GM21723 (cell line): ENCODE data around the gene MYO7A.

ENCODE experiments used
- ATAC-seq: cut with Tn5 transposase; IDR thresholded peaks from one replicate; pipeline ENCODE4 v1.9.1; 2021; ENCODE audit warnings: mild to moderate bottlenecking, moderate library complexity; ENCODE audit not compliant: unreplicated experiment

MYO7A gene

DNA sequence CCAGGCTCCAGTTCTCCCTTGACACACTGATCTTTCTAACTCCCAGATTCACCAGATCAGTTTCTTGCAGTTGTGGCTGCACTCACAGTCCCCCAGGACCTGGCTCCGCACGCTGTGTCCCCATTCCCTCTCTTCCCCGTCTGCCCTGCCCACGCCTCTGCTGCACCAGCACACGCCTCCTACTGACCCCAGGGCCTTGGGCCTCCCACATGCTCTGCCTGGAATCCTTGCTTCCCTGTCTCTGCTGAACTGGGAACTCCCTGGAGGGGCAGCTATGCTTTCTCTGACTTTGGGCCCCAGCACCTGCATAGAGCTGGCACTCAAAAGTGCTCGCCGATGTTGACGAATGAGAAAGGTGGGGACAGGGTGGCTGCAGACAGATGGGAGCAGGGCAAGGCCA lies 68.9 kb downstream of the MYO7A start:
- no peak for ATAC-seq

DNA sequence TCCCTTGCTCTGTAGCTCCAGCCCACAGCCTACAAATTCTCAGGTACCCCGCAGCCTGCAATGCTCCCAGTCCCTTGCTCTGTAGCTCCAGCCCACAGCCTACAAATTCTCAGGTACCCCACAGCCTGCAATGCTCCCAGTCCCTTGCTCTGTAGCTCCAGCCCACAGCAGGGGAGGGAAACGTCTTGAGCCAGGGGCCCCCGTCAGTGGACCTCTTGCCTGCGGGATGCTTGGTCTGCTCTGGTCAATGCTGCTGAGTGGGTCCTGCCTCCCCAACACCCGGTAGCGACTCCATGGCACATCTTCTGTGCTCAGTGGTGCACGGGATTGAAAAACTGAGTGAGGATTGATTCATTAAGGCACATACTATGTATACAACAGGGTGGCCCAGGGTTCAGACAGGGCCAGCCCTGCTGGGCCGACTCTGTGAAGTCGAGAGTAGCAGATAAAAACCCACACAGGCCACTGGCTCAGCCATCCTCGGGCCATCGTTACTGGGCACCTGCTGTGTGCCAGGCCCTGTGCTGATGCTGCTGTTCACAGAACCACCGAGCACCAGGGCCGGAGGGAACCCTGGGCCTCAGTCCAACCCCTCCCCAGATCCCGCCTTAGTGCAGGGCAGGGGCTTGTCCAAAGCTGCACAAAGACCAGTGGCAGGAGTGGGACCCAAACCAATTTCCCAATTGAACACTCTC lies 69.7 kb downstream of the MYO7A start:
- ATAC-seq = no peak

DNA sequence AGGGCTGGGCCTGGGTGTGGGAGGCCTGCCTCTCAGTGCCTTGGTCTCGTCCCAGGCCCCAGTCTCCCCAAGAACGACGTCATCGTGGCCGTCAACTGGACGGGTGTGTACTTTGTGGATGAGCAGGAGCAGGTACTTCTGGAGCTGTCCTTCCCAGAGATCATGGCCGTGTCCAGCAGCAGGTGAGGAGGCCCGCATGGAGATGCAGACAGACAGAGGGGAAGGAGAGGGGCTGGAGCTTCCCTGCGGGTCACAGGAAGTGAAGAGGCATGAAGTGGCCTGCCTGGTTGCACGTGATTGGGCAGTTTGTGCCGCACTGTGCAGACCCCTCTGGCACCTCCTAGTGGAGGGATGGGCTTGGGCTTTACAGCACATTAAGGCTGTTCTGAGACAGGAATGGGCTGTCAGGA lies 70.4 kb downstream of the MYO7A start:
- no peak for ATAC-seq

DNA sequence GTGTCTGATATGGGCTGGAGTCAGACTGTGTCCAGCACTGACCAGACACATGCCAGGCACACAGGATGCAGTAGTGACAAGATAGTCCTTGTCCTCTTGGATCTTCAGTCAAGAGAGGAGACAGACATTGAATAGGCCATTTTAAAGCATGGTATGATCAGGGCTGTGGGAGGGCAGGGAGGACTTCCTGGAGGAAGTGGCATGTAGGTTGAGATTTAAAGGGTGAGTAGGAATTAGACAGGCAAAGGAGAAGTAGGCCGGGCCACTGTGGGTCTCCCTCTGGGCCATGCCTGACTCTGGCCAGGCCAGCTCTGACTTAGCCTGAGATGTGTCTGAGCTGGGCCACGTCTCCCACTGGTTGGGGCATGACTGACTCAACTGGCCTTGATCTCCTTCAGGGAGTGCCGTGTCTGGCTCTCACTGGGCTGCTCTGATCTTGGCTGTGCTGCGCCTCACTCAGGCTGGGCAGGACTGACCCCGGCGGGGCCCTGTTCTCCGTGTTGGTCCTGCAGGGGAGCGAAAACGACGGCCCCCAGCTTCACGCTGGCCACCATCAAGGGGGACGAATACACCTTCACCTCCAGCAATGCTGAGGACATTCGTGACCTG lies 71.2 kb downstream of the MYO7A start:
- no peak for ATAC-seq

DNA sequence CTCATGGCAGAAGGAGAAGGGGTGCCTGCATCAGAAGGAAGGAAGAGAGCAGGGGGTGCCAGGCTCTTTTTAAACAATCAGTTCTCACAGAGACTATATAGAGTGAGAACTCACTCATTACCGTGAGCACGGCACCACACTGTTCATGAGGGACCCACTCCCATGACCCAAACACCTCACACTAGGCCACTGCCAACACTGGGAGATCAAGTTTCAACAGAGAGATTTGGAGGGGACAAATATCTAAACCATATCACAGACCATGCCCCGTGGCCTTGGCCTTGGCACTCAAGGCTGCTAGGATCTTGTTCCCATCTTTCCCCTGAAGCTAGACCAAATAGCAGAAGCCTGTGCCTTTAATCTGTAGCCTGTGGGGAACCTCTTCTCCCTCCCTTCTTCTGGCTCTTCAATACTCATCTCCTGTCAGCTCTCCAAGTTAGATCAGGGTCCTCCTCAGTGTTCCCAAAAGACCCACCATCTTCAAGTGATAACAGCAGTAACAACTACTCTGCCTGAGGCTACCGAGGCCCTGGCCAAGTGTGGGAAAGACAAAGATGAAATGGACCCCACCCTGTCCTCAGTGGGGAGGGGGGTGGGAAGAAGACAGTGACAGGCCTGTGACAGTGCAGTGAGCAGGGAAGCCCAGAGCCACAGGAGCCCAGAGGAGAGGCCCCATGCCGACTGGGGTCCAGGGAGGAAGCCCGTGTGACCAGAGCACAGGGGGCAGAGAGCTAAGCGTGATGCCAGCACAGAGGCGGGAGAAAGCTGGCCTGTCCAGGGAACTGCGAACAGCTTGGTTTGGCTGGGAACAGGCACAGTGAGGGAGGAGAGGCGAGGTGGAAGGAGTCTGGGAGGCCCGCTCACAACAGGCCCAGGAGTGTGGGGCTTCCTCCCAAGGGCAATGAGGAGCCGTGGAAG lies 72.6 kb downstream of the MYO7A start:
- ATAC-seq = no peak

DNA sequence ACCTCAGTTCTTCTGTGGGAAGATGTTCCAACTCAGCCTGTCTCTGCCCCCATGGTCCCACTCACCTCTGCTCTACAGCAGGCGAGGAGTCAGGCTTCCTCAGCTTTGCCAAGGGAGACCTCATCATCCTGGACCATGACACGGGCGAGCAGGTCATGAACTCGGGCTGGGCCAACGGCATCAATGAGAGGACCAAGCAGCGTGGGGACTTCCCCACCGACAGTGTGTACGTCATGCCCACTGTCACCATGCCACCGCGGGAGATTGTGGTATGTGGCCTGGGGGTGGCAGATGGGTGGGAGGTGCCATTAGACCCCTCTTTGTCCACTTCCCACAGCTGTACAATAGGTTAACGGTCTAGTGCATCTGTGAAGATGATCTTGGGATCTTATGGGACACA lies 73.3 kb downstream of the MYO7A start:
- ATAC-seq = no peak

DNA sequence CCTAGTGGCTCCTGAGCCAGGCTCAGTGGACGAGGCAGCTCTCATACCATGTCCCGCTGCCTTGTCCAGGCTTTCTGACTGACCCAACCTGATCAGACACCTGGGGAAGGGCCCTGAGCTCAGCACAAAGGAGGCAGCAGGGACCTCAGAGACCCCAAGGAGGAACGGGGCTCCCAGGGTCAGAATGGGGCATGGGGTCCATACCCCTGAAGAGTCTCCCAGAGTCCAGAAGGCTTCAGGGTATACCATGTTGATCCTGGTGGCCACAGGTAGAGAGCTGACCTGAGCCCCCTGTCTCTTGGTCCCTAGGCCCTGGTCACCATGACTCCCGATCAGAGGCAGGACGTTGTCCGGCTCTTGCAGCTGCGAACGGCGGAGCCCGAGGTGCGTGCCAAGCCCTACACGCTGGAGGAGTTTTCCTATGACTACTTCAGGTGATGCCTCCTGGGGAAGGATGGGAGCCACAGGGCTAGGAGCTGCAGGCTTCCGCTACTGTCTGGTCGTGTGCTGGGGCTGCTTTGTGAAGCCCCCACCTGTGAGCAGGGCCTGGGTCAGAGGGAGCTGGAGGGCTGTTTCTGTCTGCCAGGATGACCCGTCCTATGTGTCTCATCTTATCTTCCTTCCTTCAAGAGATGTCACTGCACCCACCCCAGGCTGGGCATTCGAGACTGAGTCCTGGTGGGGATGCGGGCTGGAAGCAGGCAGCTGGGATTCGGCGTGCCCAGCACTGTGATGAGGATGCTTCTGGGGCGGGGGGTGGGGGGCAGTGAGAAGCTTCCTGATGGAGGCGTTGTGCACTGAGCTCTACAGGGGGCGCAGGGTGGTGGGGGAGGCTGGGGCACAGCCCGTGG lies 74.2 kb downstream of the MYO7A start:
- no peak for ATAC-seq

DNA sequence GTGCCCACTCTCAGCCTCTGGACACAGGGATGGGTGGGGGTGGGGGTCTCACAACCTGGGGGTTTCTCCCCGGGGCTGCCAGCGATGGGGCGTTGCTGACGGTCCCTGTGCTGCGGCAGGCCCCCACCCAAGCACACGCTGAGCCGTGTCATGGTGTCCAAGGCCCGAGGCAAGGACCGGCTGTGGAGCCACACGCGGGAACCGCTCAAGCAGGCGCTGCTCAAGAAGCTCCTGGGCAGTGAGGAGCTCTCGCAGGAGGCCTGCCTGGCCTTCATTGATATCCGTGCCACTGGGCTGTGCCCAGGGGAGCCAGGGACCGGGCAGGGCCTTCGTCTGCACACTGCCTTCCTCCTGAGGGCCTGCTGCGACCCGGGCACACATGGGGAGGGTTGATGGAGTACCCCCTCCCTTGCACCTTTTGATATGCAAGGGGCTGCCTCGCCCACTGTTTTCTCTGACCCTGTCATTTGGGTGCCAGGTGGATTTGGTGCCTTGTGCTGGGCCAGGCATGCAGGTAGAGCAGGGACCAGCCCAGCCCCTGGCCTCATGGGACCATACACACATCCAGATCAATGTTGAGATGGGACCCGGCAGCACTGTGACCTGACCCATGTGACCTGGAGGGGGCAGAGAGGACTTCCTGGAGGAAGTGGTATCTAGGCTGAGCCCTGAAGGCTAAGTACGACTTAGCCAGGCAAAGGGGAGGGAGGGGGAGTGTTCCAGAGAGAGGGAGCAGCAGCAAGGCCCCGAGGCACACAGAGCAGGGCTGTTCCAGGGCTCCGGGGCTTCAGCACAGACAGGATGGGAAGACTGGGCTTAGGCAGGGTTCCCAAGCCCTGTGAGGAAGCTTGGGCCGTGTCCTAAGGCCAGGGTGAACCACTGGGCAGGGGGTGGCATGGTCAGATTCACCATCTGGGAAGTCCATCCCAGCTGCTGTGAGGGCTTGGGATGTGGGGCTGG lies 75.2 kb downstream of the MYO7A start:
- ATAC-seq = no peak

DNA sequence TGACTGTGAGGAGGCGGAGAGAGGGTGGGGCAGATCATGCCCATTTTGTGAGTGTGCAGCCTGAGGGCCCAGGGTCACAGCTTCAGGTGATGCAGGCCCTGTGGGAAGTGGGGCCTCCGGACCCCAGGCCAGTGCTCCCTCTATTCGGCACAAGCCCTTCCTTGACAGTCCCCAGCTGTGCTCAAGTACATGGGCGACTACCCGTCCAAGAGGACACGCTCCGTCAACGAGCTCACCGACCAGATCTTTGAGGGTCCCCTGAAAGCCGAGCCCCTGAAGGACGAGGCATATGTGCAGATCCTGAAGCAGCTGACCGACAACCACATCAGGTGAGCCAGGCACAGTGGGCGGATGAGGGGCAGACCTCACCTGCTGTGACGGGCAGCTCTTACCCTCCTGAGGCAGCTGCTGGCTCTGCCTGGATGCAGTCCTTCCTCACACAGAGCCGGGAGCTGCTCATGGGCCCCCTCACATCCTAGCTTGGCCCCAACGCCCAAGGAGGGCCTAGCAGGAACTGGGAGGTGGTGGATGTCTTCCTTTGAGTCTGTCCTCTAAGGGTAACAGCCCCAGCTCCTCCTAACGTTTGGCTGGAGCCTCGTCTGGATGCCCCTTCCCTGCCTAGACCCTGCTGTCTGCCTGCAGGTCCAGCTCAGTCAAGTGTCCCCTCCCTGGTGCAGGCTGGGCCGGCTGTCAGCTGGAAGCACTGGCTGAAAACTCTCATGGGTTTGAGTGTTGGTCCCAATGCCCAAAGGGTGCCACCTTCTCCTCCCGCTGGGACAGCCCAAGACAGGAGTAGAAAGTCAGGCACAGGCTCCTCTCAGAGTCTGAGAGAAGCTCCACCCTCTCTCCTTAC lies 76.1 kb downstream of the MYO7A start:
- no peak for ATAC-seq

DNA sequence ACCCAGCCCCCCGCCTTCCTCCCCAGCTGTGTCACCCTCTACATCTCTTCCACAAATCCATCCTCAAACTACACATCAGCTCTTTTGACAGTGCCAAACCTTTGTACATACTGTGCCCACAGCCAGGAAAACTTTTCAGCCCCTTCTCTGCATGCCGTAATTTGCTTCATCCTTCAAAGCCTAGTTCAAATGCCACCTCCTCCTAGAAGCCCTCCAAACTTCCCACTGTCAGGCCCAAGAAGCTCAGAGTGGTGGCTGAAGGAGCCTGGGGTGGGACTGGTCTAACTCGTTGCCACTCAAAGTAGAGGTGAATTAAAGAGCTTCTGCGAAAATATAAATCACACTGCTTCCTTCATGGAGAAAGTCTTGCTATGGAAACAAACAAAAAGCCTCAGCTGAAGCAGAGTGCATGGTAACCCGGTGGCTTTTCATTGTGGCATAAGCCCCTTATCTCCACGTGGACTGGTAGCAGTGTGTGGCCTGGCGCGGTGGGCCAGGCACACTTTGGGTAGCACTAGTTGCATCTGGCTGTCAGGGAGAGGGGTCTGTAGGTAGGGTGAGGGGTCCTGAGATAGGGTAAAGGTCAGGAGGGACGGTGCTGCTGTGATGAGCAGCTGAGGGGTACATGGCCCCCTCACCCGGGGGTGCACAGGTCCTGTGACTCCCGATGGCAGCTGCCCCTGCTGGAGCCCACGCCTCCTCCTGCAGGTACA lies 76.9 kb downstream of the MYO7A start:
- ATAC-seq = no peak

DNA sequence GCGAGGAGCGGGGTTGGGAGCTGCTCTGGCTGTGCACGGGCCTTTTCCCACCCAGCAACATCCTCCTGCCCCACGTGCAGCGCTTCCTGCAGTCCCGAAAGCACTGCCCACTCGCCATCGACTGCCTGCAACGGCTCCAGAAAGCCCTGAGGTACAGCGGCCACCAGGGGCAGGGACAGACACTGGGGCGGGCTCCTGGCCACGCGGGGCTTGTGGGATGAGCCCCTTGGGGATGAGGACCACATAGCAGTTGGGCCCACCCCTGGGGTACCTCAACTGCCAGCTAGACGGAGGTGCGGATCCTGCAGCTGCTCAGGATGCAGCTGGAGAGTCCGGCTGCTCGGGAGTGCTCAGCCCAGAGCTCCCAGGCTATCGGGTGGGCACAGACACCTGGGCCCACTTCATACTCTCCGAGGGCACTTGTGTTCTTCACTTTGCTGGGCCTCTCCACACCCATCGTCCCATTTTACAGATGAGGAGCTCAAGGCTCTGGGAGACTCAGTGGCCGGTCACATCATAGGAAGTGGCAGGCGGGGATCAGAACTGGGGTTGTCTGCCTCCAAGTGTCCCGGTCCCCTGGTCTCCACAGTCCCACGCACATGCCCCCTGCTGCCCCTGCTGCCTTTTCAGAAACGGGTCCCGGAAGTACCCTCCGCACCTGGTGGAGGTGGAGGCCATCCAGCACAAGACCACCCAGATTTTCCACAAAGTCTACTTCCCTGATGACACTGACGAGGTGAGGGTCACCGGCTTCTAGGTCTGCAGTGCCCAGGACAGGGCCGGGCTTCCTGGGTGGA lies 77.6 kb downstream of the MYO7A start:
- ATAC-seq = no peak

DNA sequence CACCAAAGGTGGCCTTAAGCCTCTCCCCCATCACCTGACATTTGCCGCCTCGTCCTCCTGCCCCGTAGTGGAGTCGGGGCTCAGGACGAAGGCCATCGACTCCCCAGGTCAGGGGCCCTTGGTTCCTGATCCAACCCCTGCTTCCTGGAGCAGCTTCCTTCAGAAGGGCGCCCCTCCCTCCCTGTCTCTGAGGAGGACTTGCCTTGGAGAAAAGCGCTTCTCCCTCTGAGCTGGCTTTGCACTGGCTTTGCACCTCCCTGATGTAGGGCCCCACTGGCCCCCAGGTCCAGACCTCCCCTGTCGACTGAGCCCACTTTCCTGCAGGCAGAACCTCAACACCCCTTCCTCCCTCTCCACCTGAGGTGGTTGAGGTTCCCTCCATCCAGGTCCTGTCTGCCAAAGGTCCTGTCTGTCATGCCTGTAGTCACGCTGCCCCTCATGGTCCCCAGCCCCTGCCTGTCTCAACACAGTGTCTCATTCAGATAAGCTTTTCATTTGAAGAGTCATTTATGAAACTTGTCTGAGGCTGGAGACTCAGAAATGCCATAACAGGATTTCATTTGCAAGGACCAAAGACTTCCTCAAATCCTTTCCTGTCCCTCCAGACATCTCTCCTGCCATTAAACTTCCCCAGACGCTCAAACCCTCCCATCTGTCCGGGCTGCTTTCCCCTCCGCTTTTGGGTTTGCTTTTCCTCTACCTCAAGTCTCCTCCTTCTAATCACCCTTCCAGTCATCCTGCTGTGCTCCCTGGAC lies 78.4 kb downstream of the MYO7A start:
- ATAC-seq = no peak

DNA sequence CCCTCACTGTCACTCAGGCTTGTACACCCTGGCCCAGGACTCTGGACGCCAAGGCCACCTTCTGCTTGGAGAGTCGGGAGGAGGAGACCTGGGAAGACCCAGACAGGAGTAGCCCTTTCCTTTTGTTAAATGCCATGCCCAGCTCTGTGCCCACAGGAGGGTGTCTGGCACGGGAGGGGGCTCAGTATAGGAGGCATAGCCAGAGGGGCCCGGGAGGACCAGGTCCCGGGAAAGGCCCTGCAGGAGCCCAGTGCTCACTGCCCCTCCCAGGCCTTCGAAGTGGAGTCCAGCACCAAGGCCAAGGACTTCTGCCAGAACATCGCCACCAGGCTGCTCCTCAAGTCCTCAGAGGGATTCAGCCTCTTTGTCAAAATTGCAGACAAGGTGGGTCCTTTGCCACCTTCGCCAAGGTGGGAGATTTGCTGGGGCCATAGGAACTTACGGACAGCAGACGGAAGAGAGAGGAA lies 79.0 kb downstream of the MYO7A start:
- no peak for ATAC-seq

DNA sequence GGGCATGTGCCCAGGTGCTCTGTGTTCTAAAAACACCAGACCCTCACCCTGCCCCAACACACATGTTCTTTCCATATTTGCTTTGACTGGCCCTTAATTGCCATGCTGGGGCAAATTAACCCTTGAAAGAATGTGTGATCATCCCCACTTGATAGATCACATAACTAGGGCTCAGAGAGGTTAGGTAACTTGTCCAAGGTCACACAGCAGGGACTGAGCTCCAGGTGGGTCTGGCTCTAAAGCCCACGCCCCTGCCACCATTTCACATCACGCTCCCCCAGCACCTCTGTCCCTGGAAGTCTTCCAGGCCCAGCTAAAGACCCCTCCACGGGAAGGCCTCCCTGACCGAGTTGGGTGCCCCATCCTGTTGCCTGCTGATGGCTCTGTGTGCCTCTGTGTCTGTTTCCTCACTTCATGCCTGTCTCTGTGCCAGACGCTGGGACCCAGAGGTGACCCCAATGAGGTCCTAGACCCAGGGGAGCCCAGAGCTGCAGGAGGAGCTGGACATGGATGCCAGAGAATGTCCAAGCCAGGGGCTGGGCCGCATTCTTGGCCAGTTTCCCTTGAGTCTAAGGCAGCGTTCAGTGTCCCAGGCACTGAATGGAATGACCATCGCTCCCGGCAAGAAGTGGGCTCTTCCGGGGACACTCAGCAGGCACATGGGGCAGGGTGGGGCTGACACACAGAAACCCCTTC lies 79.7 kb downstream of the MYO7A start:
- ATAC-seq = no peak

DNA sequence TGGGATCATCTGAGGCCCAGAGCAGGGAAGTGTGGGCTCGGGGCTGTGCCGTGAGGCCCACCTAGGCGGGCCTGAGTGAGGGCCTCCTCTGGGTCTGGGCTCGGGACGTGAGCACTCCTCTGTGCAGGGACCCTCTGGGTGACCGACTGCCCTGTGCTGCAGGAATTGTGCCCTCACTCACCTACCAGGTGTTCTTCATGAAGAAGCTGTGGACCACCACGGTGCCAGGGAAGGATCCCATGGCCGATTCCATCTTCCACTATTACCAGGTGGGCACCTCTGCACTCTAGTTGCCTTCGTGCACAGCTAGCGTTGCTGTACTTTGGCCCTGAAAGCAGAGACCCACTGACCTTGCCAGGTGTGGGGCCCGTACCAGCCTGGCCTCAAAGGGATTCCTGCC lies 80.5 kb downstream of the MYO7A start:
- no peak for ATAC-seq

DNA sequence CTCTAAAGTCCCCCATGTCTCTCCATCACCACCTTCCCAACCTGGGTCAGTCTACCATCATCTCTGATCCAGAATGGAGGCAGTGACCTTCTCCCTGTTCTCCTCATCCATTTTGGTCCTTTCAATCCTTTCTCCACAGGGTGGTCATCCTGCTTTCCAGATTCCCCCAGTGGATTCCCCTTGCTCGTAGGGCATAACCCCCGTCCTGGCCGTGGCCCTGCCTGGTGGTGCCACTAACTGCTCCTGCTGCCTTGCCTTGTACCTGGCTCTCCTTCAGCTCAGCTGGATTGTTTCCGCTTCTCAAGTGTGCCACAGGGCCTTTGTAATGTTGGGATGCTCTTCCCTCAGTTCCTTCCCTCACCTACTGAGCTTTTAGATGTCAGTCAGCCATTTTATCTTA lies 81.6 kb downstream of the MYO7A start:
- ATAC-seq = no peak
